ENCODE measurements around the gene GLP1R. TPM values are rescaled to one million over a fixed set of nuclear protein-coding genes. Genes with fewer than 3 reads are reported as not detected.

GLP1R gene
- total and polyA plus RNA-seq, 3 donors from 2014 or later: 0.09 to 0.55 (median 0.31) TPM

GRCh38 chr6:39079197-39080125, 30.9 kb downstream of the GLP1R start:
- WGBS, 2 donors: 88 to 91% methylated on average over 8 of the region's 8 CpGs
- H3K4me1 ChIP-seq: no peaks in the 10 kb centered on the region
- no peak for DNase-seq
- H3K4me3 ChIP-seq: no peak overlapping the region
- no peaks in the 10 kb centered on the region for H3K27me3 ChIP-seq
- intact Hi-C loops (cut with DNase I; ENCODE audit: low total_unique reads): no loop called here
- TF ChIP-seq, protein P1, sequence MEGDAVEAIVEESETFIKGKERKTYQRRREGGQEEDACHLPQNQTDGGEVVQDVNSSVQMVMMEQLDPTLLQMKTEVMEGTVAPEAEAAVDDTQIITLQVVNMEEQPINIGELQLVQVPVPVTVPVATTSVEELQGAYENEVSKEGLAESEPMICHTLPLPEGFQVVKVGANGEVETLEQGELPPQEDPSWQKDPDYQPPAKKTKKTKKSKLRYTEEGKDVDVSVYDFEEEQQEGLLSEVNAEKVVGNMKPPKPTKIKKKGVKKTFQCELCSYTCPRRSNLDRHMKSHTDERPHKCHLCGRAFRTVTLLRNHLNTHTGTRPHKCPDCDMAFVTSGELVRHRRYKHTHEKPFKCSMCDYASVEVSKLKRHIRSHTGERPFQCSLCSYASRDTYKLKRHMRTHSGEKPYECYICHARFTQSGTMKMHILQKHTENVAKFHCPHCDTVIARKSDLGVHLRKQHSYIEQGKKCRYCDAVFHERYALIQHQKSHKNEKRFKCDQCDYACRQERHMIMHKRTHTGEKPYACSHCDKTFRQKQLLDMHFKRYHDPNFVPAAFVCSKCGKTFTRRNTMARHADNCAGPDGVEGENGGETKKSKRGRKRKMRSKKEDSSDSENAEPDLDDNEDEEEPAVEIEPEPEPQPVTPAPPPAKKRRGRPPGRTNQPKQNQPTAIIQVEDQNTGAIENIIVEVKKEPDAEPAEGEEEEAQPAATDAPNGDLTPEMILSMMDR (IDR thresholded peaks at IDR 0.05): no peak
- no peak for TF ChIP-seq POLR2A (IDR thresholded peaks at IDR 0.05)
- no peaks in the 10 kb centered on the region for H3K9me3 ChIP-seq
- no peaks in the 10 kb centered on the region for H3K36me3 ChIP-seq (ENCODE audit: low read depth, missing control alignments)
- no peak overlapping the region for H3K27ac ChIP-seq

DNA sequence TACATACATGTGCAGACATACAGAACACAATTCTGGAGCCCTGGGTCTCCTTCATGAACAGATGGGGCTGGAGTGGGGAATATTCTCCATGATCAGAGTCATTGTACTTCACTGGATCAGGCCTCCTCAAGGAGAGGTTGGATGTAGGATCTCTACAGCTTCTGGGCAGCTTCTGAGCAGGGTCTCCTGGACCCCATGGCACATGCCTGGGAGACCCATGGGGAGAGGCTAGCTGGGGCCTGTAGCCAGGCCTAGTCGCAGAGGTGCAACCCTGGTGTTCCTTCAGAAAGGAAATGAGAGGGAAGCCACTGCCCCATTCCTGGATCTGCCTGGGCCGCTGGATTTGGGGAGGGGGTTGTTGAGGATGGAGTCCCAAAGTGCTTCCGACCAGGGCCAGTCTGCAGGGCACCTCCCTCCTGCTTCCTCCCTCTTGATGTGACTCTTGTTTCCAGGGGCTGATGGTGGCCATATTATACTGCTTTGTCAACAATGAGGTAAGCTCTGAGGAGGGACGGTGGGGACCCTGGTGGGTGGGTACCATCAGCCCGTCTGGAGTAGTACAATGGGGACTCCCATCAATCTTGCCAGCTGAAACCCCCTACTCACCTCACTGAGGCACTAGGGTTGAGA, 31.8 kb downstream of the GLP1R start:
- H3K4me3 ChIP-seq: no peak overlapping the region
- TF ChIP-seq, protein P1 (IDR thresholded peaks at IDR 0.05): no peak
- no peak for TF ChIP-seq POLR2A (IDR thresholded peaks at IDR 0.05)
- H3K4me1 ChIP-seq: no peaks in the 10 kb centered on the region
- intact Hi-C loops (cut with DNase I; ENCODE audit: low total_unique reads): no loop called here
- H3K27ac ChIP-seq: no peak overlapping the region
- WGBS, 2 donors: 81 to 87% methylated on average over 5 of the region's 5 CpGs
- H3K27me3 ChIP-seq: no peaks in the 10 kb centered on the region
- DNase-seq: no peak
- H3K36me3 ChIP-seq (ENCODE audit: low read depth, missing control alignments): no peaks in the 10 kb centered on the region
- H3K9me3 ChIP-seq: no peaks in the 10 kb centered on the region

DNA sequence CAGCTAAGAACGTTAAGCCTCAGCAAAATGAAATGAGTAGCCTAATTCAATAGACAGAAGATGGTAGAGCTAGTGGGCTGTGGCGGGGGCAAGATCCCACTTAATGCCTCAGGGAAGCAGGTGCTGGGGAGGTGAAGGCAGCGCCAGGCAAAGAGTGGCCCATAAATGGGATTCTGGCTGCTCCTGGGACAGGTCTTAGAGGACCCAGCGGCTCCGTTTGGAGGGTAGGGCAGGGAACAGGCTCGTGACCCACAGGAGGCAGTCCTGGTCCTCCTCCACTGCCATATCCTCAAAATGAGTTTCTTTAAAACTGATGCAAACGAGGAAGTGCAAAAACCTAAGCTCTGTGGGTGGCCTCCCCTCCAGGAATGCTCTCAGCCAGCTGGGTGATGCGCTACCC, 33.7 kb downstream of the GLP1R start:
- Histone ChIP-seq H3K27me3 (no peaks in the 10 kb centered on the region), H3K36me3 (ENCODE audit: low read depth, missing control alignments) (no peaks in the 10 kb centered on the region), H3K27ac (no peak overlapping the region), H3K4me1 (no peaks in the 10 kb centered on the region), H3K9me3 (no peaks in the 10 kb centered on the region), H3K4me3 (no peak overlapping the region)
- WGBS, 2 donors: 85 to 92% methylated on average over 6 to 8 of the region's 8 CpGs
- intact Hi-C loops (cut with DNase I; ENCODE audit: low total_unique reads): no loop called here
- no peak for DNase-seq
- TF ChIP-seq, protein P1 (IDR thresholded peaks at IDR 0.05): no peak
- TF ChIP-seq POLR2A (IDR thresholded peaks at IDR 0.05): no peak

DNA sequence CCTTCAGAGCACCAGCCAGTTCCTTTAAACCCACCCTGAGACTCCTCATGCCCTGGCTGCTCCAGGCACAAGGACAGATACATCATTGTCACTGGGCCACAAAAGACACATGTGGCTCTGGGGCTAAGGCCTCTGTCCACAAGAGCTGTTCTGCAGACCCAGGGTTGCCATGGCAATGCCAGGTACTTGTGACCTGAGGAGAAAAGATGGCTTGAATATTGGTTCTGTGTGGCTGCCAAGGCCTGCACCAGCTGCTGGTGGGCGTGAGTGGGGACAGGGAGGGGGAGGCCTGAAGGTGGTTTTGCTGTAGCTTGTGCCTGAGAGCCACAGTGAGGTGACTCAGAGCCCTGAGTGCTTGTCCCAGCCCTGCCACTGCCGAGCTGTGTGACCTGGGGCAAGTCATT, 34.7 kb downstream of the GLP1R start:
- TF ChIP-seq, protein P1 (IDR thresholded peaks at IDR 0.05): no peak
- TF ChIP-seq POLR2A (IDR thresholded peaks at IDR 0.05): no peak
- H3K9me3 ChIP-seq: no peaks in the 10 kb centered on the region
- H3K4me3 ChIP-seq: no peak overlapping the region
- no peaks in the 10 kb centered on the region for H3K27me3 ChIP-seq
- 90% methylated on average over 2 of the region's 2 CpGs; no CpG with 5 or more reads in 1 of the 2 donors for WGBS, 2 donors
- no peak overlapping the region for H3K27ac ChIP-seq
- intact Hi-C loops (cut with DNase I; ENCODE audit: low total_unique reads): no loop called here
- no peaks in the 10 kb centered on the region for H3K36me3 ChIP-seq (ENCODE audit: low read depth, missing control alignments)
- no peak for DNase-seq
- no peaks in the 10 kb centered on the region for H3K4me1 ChIP-seq
